Prostate gland (tissue), 2 donors: ENCODE measurements around the gene SPTLC1.

Source experiments
- POLR2A ChIP-seq: fragments of 450-650 bp; IDR thresholded peaks from one replicate; pipeline ENCODE4 v1.6.1; 2016; ENCODE audit warnings: antibody characterized with exemption, mild to moderate bottlenecking
- TF ChIP-seq, protein P1 (sequence below), 4 experiments: fragments of 200-600 bp in 2 of 4; fragments of 450-650 bp in 2 of 4; sonication (generic) in 2 of 4; IDR thresholded peaks; 1 replicate in 3 of 4; 2 replicates in 1 of 4; pipeline ENCODE4 v1.5.1; 2016 to 2019; ENCODE audit warnings: antibody characterized with exemption in 4 of 4, mild to moderate bottlenecking in 2 of 4, moderate library complexity in 2 of 4

DNA sequence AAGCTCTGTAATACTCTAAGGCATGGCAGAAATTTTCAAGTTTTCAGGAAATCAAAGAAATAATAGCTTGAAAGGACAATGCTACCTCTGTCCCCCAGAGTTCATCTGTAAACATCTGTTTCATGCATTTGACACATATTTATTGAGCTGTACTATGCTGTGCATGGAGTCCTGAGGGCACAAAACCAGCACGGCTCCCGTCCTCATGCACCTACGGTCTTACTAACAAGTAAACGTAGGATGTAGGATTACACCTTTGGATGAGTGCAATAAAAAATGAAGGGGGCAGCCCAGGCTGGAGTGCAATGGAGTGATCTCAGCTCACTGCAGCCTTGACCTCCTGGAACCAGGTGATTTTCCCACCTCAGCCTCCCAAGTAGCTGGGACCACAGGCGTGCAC is 81.9 kb downstream of the SPTLC1 start:
- TF ChIP-seq, protein P1, sequence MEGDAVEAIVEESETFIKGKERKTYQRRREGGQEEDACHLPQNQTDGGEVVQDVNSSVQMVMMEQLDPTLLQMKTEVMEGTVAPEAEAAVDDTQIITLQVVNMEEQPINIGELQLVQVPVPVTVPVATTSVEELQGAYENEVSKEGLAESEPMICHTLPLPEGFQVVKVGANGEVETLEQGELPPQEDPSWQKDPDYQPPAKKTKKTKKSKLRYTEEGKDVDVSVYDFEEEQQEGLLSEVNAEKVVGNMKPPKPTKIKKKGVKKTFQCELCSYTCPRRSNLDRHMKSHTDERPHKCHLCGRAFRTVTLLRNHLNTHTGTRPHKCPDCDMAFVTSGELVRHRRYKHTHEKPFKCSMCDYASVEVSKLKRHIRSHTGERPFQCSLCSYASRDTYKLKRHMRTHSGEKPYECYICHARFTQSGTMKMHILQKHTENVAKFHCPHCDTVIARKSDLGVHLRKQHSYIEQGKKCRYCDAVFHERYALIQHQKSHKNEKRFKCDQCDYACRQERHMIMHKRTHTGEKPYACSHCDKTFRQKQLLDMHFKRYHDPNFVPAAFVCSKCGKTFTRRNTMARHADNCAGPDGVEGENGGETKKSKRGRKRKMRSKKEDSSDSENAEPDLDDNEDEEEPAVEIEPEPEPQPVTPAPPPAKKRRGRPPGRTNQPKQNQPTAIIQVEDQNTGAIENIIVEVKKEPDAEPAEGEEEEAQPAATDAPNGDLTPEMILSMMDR (IDR thresholded peaks at IDR 0.05) = no peak
- TF ChIP-seq POLR2A = no peak
